Measurements from ENCODE around the gene BCKDHA. TPM values are rescaled to one million over a fixed set of nuclear protein-coding genes. Genes with fewer than 3 reads are reported as not detected.

Gene BCKDHA
- total RNA-seq, 2 experiments from 2014 or later = 12.2 to 13.1 TPM

GRCh38 chr19:41399091-41399490 lies 1.5 kb downstream of the BCKDHA start:
- Mint-ChIP-seq H3K27ac (peak overlapping the region; percentile 99), H3K4me3 (peak overlapping the region; percentile 96), H3K9me3 (no peaks in the 10 kb centered on the region), H3K36me3 (ENCODE audit: low read depth) (peaks cover 28% of the 10 kb centered on the region), H3K4me1 (ENCODE audit: low read depth) (peaks cover 57% of the 10 kb centered on the region), H3K27me3 (no peaks in the 10 kb centered on the region)
- TF ChIP-seq, protein P1, sequence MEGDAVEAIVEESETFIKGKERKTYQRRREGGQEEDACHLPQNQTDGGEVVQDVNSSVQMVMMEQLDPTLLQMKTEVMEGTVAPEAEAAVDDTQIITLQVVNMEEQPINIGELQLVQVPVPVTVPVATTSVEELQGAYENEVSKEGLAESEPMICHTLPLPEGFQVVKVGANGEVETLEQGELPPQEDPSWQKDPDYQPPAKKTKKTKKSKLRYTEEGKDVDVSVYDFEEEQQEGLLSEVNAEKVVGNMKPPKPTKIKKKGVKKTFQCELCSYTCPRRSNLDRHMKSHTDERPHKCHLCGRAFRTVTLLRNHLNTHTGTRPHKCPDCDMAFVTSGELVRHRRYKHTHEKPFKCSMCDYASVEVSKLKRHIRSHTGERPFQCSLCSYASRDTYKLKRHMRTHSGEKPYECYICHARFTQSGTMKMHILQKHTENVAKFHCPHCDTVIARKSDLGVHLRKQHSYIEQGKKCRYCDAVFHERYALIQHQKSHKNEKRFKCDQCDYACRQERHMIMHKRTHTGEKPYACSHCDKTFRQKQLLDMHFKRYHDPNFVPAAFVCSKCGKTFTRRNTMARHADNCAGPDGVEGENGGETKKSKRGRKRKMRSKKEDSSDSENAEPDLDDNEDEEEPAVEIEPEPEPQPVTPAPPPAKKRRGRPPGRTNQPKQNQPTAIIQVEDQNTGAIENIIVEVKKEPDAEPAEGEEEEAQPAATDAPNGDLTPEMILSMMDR (IDR thresholded peaks at IDR 0.05) = no peak
- Histone ChIP-seq H3K27ac (ENCODE audit: low read depth in 1 of 2, low read length in 2 of 2) (no peak overlapping the region), H3K27me3 (ENCODE audit: control insufficient read depth in 1 of 2, insufficient read depth in 2 of 2, low read length in 2 of 2) (no peaks in the 10 kb centered on the region), H3K4me3 (ENCODE audit: low read length) (no peak overlapping the region), H3K9me3 (ENCODE audit: control insufficient read depth in 1 of 2, insufficient read depth in 1 of 2, low read length in 2 of 2) (no peaks in the 10 kb centered on the region), H3K4me1 (ENCODE audit: insufficient read depth, low read length) (peaks cover 38% of the 10 kb centered on the region), H3K36me3 (ENCODE audit: insufficient read depth, low read length) (peaks cover 7% of the 10 kb centered on the region)
- no peak for DNase-seq
- intact Hi-C loops (cut with DNase I, micrococcal nuclease) = loop anchor here in 1 of 2 experiments (5.0 kb wide), 1 partner anchor 163 kb away; no protein-coding TSS in a partner anchor
- no peak for ATAC-seq (ENCODE audit: poor library complexity)
- CTCF ChIA-PET = no interaction called here
- POLR2A ChIA-PET = interaction anchor here (1.1 to 1.2 kb wide), 3 partner anchors 36 to 135 kb away, joined by 3 to 4 read pairs (median 3); partner anchors contain the start of gene HNRNPUL1

DNA sequence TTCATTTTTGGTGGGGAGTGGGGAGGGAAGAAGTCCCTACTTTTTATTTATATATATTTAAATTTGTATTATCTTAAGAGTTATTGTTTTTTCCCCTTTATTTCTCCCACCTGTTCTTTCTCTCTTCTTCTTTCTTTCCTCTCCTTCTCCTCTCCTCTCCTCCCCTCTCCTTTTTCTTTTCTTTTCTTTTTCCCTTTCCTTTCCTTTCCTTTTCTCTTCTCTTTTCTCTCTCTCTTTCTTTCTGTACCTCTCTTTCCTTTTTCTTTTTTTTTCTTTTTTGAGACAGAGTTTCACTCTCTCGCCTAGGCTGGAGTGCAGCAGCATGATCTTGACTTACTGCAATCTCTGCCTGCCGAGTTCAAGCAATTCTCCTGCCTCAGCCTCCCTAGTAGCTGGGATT lies 1.9 kb downstream of the BCKDHA start:
- Histone ChIP-seq H3K4me3 (ENCODE audit: low read length) (no peak overlapping the region), H3K4me1 (ENCODE audit: insufficient read depth, low read length) (peaks cover 38% of the 10 kb centered on the region), H3K9me3 (ENCODE audit: control insufficient read depth in 1 of 2, insufficient read depth in 1 of 2, low read length in 2 of 2) (no peaks in the 10 kb centered on the region), H3K36me3 (ENCODE audit: insufficient read depth, low read length) (peaks cover 7% of the 10 kb centered on the region), H3K27me3 (ENCODE audit: control insufficient read depth in 1 of 2, insufficient read depth in 2 of 2, low read length in 2 of 2) (no peaks in the 10 kb centered on the region), H3K27ac (ENCODE audit: low read depth in 1 of 2, low read length in 2 of 2) (no peak overlapping the region)
- no peak for DNase-seq
- TF ChIP-seq, protein P1 (IDR thresholded peaks at IDR 0.05) = peak; percentile 9
- ChIA-PET CTCF (no interaction called here), POLR2A (no interaction called here)
- intact Hi-C loops (cut with DNase I, micrococcal nuclease) = loop anchor here in 1 of 2 experiments (5.0 kb wide), 1 partner anchor 163 kb away; no protein-coding TSS in a partner anchor
- Mint-ChIP-seq H3K9me3 (no peaks in the 10 kb centered on the region), H3K27me3 (no peaks in the 10 kb centered on the region), H3K36me3 (ENCODE audit: low read depth) (peaks cover 28% of the 10 kb centered on the region), H3K4me1 (ENCODE audit: low read depth) (peaks cover 57% of the 10 kb centered on the region), H3K27ac (peak overlapping the region; percentile 99), H3K4me3 (peak overlapping the region; percentile 96)
- no peak for ATAC-seq (ENCODE audit: poor library complexity)

GRCh38 chr19:41401483-41401882 lies 3.9 kb downstream of the BCKDHA start:
- Histone ChIP-seq H3K27ac (ENCODE audit: low read depth in 1 of 2, low read length in 2 of 2) (no peak overlapping the region), H3K27me3 (ENCODE audit: control insufficient read depth in 1 of 2, insufficient read depth in 2 of 2, low read length in 2 of 2) (no peaks in the 10 kb centered on the region), H3K4me1 (ENCODE audit: insufficient read depth, low read length) (peaks cover 24% of the 10 kb centered on the region), H3K9me3 (ENCODE audit: control insufficient read depth in 1 of 2, insufficient read depth in 1 of 2, low read length in 2 of 2) (no peaks in the 10 kb centered on the region), H3K36me3 (ENCODE audit: insufficient read depth, low read length) (peaks cover 9% of the 10 kb centered on the region), H3K4me3 (ENCODE audit: low read length) (no peak overlapping the region)
- TF ChIP-seq, protein P1 (IDR thresholded peaks at IDR 0.05) = no peak
- Mint-ChIP-seq H3K4me3 (peak overlapping the region; percentile 31), H3K9me3 (no peaks in the 10 kb centered on the region), H3K27ac (no peak overlapping the region), H3K27me3 (no peaks in the 10 kb centered on the region), H3K4me1 (ENCODE audit: low read depth) (peaks cover 47% of the 10 kb centered on the region), H3K36me3 (ENCODE audit: low read depth) (peaks cover 19% of the 10 kb centered on the region)
- DNase-seq (no peak), ATAC-seq (ENCODE audit: poor library complexity) (no peak)
- POLR2A ChIA-PET = no interaction called here
- CTCF ChIA-PET = no interaction called here
- intact Hi-C loops (cut with DNase I, micrococcal nuclease) = no loop called here

Measured in CD4-positive, alpha-beta T cell (primary cell).